HG03378 (cell line): ENCODE data around the gene PRR5L.
A peak's percentile ranks its signal among the peaks of the same experiment; 100 is the strongest.

ENCODE experiments used
- ATAC-seq: cut with Tn5 transposase; IDR thresholded peaks from one replicate; pipeline ENCODE4 v1.9.1; 2021; ENCODE audit warnings: mild to moderate bottlenecking, moderate library complexity; ENCODE audit not compliant: unreplicated experiment

PRR5L gene

DNA sequence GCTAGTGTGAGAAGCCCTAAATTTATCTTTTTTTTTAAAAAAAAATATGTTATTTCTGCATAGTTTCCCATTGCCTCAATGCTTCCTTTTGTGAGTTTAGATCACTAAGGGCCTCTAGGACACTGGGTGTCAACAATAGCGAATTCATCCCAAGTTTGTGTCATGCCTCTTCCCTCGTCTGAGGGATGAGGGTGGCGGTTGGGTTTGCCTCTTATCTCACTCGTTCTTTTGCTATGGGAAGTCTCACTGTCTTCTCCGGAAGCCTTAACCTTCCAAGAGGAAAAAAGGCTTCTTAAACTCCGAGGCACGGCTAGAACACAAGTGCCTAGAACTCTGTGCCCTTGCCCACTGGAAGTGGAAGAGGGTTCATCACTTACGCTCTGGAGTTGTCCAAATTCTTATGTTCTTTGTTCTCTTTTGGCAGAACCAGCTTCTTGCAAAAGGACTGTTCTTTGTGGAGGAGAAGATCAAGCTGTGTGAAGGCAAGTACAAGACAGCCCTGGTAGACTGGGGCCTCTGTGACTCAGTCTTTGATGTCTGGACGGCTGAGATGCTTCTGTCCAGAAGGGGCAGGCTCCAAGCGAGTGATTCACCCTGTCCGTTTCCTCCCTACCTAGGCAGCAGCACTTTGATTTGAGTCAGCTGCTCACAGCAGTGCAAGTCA lies 135.5 kb downstream of the PRR5L start:
- ATAC-seq: no peak

DNA sequence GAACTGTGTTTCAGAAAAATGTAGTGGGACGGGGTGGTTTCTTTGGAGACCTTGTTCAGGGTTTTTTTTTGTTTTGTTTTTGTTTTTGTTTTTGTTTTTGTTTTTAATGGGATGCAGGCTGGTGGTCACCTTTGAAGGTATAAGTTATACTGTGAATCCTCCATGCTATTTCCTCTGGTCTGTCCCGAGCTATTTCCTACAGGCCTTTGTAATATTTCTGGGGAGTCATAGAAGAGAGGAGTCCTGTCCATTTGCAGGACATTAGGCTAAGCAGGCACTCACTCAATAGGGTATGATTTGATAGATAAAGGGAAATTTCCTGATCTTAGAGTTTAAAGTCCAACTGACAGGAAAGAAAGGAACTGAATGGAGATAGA lies 136.0 kb downstream of the PRR5L start:
- ATAC-seq: no peak

DNA sequence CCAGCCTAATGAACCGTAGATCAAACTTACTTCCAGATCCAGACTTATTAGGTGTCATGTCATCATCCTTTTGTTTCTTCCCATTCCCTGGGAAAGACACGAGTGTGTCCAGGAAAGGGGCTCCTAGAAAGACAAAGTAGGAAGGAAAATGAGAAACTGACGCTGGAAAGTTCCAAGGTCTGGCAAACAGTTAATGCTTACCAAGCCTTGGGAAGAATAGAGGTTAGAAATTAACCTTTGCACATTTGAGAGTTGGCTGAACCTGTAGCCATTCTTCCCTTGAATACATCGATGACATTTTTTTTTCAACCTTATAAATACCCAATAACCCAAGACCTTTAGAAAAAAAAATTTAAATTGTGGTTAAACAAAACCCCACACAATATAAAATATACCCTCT lies 136.7 kb downstream of the PRR5L start:
- no peak for ATAC-seq

DNA sequence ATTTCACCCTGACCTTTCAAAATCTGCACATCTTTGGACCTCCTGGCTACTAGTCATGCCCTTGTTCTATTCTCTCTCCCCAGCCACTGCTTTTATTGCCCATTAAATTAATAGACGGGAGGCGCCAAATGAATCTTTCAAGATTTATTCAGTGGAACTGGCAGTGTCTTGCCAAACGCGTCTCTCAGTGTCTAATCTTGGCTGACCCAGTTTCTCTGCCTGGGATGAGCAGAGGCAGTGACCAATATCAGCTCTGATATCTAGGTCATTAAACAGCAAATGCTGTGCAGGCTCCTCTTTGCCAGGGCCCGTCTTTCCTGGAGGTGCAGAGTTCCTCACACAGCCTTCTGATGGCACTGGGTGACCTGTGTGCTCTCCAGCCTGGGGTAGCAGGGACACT lies 140.0 kb downstream of the PRR5L start:
- no peak for ATAC-seq

DNA sequence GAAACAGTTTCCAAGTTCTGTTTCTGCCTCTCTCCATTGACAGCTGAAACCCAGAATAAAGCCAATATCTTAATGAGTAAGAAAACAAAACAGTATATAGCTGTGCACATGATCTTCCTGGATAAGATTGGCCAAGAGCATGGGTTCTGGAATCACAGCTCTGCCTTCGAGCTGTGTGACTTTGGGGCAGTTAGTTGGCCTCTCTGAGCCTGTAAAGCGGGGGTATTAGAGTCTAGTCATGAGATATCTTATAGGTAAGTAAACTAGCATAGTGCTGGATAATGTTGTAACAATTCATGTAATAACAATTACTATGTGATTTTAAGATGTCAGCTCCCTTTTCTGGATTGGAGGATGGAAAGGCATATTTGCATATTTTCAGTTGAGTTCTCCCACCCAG lies 140.5 kb downstream of the PRR5L start:
- no peak for ATAC-seq

DNA sequence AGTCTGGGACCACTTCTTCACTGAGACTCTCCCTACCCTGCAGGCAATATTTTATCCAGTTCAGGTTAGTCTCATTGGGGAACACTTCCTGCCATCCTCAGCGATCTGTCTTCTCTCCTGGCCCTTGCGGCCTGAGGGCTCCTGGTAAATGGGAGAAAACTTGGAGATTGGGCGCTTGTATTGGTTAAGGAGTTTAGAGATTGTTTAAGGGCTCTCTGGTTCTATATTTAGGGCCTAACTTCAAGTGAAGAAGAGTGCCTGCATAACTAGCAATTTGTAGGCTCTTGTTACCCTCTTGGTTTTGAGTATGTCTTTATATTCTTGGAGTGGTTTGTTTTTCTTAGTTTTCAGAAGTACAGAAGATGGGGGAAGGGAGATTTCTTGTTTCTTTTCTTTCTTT lies 141.3 kb downstream of the PRR5L start:
- ATAC-seq: no peak

DNA sequence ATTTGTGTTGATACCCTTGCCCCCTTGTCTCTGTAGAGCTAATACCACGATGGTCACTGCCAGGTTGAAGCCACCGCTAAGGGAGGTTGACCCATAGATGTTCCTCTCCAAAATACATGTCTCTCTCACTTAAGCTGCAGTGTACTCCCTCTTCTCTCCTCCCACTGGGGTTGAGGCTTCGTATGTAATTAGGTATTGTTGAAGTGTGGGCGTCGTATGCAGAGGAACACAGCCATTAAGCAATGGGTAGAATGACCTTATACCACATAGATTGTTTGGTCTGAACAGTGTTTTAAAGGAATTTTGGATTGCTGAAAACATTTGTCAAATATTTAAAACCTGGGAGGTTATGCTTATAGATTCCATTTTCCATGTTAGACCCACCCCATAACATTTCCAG lies 142.0 kb downstream of the PRR5L start:
- ATAC-seq: no peak

DNA sequence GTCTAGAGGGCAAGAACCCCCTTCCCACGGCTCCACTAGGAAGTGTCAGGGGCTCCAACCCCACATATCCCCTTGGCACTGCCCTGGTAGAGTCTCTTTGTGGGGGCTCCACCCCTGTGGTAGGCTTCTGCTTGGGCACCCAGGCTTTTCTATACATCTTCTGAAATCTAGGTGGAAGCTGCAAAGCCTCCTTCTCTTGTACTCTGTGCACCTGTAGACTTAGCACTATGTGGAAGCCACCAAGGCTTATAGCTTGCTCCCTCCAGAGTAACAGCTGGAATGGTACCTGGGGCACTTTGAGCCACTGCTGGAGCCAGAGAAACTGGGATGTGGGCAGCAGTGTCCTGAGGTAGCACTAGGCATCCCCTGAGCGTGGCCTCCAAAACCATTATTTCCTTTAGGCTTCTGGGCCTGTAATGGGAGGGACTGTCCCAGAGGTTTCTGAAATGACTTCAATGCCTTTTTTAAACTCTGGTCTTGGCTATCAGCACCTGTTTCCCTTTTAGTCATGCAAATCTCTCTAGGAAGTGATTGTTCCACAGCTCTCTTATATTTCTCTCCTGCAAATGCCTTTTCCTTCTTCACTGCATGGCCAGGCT lies 145.6 kb downstream of the PRR5L start:
- peak; percentile 97 for ATAC-seq

DNA sequence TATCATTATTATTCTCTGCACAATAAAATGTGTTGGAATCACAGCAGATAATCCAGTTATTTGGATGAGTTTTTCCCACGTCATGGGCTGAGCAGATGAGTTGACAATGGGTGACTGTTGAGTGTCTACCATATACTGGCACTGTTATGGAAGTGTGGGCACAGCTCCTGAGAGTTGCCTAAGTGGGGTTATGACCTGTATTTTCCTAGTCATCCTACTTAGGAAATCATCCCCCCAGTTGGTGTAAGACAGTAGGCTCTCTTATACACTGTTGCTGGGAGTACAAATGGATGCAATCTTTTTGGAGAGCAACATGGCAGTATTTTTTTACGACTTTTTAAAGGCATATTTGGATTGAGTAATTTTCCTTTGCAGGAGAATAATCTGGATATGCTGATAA lies 147.6 kb downstream of the PRR5L start:
- no peak for ATAC-seq

DNA sequence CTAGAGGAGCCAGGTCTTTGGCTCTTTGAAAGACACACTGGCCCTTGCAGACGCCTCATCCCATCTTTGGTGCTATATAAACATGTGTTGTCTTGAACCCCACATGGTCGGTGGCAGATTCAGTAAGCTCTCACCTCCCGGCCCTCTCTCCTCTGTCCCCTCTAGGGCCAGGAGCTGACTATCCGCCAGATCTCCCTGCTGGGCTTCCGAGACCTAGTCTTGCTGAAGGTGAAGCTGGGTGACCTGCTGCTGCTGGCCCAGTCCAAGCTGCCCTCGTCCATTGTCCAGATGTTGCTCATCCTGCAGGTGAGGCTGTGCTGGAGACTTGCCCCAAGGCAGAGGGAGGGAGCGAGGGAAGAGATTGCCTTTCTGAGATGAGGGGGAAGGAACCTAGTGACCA lies 150.0 kb downstream of the PRR5L start:
- no peak for ATAC-seq

DNA sequence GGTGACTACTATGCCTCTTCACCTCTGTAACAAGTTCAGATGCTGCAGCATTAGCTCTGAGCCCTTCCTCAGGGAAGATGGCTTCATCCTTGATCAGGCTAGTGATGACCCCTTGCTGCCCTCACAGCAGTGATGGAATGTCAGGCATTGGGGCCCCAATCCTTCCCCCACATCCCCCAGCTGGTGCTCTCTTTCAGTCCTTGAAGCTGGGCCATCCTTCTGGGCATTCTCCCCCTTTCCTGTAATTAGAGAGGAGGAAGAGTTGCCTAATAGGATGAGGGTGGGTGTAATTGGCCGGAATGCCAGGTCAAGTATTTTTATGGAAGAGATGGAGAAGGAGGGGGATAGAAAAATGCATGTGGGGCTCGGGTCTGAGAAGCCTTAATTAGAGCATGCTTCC lies 151.4 kb downstream of the PRR5L start:
- ATAC-seq: no peak

DNA sequence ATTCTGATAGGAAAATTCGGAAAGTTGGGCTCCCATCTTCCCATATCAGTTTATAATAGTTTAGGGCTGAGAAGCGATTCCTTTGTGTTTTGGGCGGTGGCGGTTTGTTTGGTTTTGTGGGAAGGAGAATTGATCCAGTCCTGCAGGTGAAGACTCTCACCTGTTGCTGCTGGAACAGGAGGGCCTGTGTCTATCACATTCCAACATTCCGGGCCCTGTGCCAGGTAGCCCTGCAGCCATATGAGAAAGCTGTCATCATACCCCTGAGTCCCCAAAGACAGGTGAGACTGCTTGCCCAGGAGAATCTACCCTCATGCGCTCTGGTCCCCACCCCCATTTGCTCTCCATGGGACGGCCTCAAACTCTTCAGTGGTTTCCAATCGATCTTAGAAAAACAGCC lies 151.9 kb downstream of the PRR5L start:
- ATAC-seq: no peak

DNA sequence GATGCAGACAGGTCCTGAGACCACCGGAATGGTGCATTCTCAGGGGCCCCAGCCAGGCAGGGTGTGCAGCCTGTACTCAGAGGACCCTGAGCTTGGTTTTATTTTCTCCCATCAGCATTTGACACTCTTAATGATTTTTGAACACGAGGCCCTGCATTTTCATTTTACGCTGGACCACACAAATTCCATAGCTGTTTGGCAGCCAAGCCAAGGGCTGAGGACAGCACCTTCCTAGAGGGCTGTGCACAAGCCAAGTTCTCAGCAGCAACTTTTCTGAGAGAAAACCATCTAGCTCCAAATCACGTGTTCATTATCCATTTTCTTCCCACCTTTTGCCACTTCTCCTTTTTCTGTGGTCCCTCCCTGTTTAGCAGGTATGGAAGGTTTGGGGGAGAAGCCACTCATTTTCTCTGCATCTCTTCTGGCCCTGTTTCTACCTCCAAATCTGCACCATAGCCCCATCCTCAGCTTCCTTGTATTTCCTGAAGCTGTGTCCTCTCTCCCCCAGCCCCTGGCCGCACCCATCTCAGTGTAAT lies 153.5 kb downstream of the PRR5L start:
- no peak for ATAC-seq

DNA sequence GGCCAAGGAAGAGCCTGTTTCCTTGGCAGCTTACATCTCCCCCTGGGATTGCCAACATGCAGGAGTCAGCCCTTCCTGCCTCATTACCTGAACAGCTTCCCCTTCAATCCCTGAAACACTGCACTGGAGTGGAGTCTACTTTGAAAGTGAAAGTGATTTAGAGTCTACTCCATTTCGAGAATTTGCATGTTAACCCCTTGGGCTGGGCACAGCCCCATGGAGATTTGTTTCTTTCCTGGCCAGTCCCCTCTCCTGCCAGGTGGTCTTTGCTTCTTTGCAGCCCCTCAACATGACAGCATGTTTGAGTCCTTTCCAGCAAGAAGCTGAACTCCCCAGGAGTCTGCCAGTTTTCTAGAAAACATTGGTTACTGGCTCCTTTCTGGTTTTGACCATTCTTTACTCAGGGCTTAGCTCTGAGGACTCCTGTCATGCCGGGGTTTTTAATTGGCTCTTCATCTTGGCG lies 154.1 kb downstream of the PRR5L start:
- peak; percentile 65 for ATAC-seq

DNA sequence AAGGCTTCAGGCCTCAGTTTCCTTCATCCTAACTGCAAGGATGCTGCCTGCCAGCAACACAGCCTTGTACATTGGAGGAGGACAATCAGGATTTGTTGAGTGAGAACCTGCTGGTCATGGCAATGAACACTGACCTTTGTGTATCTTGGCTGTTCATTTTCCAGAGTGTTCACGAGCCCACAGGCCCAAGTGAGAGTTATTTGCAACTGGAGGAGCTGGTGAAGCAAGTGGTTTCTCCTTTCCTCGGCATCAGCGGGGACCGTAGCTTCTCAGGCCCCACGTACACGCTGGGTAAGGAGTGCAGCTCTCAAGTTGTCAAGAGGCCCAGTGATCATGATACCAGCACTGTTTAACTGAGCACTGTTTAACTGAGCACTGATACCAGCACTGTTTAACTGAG lies 155.0 kb downstream of the PRR5L start:
- no peak for ATAC-seq

DNA sequence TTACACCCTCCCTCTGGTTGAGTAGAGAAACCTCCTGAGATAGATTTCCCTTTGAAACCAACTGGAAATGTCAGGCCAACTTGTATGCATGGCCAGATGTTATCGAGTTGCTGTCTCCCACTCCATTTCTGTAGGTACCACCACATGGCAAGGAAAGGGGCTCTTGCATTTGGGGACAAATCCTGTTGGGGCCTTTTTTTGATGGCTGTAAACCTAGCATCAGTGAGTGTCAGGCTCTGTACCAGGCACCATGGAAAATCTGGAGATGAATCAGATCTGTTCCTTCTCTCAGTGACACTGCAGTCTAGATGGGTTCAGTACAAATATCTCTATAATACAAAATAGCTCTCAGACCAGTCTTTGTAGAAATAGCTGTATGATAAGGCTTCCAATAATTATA lies 155.6 kb downstream of the PRR5L start:
- ATAC-seq: no peak

DNA sequence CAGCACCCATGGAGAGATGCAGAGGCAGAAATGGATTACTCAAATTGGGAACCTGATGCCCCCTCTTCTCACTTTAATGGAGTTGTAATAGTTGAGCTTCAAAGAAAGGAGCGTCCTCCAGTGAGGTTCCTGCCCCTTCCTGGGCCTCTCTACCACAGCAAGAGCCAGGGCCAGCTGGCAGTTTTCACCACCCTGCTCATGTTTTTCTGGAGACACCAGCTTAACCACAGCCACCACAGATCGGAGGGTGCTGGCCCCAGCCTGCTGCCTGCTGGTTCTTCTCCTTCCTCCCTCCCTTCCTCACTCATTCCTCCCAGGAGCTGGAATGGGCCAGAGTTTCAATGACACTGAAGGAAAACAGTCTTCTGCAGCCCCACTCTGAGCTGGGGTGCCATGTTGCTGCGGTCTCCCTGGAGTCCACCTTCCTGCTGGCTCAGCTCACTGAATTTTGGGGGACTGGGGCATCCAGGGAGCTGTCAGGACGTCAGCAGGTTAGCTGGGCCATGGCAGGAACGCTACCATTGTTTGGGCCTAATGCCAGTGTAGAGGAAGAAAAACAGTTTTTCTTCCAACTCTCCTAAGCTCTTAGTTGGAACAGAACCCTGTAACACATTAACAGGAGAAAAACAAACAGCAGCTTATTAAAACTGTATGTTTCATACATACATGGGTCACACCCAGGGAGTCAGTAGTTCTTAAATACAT lies 156.3 kb downstream of the PRR5L start:
- no peak for ATAC-seq

DNA sequence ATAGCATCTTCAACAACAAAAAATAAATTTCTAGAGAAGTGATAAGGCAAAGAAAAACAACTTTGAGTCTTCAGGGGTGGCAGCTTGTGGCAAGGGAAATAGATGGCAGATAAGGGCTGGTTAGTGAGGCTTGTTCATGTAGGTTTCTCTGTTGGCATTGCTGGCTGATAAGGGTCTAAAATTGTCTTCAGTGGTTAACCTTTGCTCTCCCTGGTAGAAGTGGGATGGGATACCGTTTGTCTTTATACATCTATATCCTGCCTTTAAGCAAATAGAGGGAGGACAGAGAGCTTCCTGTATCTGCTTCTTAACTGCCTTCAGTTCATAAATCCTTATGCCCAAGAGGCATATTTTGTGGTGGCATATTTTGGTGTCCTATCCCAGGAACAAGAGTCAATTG lies 156.9 kb downstream of the PRR5L start:
- ATAC-seq: no peak

DNA sequence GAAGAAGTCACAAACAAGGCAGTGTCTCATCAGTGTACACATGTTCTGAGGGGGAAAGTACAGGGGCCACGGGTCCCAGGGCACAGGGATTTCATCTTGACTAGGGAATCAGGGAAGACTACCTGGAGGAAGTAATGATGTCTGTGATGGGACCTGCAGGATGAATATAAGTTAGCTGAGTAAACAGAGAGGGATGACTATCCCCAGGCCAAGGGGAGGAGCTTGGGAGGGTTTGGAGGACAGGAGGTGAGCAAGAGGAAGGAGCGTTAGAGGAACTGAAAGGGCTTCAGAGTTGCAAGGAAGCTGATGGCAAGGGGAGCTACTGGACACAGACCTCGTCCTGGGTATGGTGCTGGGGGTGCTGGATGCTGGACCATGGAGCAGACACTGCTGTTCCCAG lies 157.6 kb downstream of the PRR5L start:
- ATAC-seq: no peak

DNA sequence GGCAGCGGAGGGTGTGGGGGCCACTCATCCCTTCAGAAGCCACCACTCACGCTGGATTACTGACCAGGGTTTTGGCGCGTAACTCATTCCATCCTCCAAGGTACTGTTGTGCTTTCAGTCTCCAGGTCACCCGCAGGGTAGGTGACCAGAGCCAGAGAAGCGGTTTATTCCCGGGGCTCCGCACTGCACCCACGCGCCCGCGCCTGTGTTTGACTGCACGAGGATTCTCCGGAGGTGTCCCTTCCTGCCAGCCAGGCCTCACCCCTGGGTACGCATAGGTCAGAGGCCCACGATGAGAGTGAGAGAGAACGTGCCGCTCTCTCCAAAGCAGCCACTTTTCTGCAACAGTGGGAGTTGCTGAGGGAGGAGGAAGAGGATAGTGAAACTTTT lies 158.5 kb downstream of the PRR5L start:
- no peak for ATAC-seq

DNA sequence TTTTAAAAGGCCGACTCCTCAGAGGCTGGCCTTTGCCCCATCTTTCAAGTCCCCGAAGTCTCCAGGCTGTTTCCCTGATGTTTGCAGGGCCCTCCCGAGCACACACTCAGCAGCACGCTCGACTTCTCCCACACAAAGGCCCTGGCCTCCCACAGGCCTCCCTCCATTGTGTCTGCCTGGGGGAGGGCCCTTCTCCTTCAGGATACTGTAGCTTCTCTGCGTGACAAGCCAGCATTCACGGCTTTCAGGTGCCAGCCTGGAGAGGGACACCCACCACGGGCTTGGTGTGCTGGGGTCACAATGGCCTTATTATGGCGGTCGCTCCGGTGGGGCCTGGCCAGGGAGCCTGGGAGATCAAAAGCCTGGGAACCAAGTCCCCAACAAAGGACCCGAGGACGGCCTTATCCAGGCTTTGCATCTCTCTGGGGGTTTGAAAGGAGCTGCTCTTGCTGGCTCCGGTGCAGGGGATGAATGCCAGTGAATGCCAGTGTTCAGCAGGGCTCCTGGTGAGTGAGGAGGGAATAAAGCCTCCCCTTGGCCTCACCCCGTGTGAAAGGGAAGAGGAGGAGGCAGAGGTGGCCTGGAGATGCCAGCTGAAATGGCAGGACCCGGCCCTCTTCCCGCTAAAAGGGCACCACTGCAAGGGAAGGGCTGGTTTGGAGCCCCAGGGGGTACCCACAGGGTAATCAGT lies 159.0 kb downstream of the PRR5L start:
- ATAC-seq: no peak

DNA sequence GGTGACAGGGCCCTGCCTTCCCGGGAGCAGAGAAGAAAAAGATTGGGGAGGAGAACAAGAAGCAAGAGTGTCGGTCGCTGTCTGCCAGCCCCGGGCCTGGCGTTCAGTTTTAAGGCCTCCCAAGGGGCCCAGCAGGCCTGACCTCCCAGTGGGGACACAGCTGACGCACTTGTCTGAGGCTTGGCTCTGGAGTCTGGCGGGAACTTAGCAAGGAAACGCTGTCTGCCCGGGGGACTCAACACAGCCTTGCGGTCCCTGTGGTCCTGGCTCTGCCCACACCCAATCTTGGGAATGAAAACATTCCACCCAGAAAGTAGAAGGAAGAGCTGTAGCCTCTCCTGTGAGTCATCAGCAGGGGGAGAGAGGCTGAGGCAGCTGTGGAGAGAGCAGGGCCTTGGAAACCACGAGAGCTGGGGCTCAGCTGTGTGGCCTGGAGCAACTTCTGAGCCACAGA lies 159.6 kb downstream of the PRR5L start:
- no peak for ATAC-seq
